BE2C (cell line): ENCODE results near the gene SH3RF2.

Source experiments
- DNase-seq: peaks from one replicate; pipeline ENCODE4 v3.0.0-alpha.2; 2020
- H3K27me3 ChIP-seq: fragments of 250-450 bp; sonication (Bioruptor Pico); 2 replicates; pipeline ENCODE4 v1.5.1; 2020; ENCODE audit warnings: mild to moderate bottlenecking
- H3K36me3 ChIP-seq: fragments of 250-450 bp; sonication (Bioruptor Pico); 2 replicates; pipeline ENCODE4 v1.5.1; 2020; ENCODE audit warnings: mild to moderate bottlenecking
- H3K4me1 ChIP-seq: fragments of 250-450 bp; sonication (Bioruptor Pico); 2 replicates; pipeline ENCODE4 v1.5.1; 2020
- H3K4me3 ChIP-seq: 2 replicates; pipeline ENCODE4 v1.5.1; 2011; ENCODE audit warnings: low read depth, low read length
- H3K9me3 ChIP-seq: fragments of 250-450 bp; sonication (Bioruptor Pico); 2 replicates; pipeline ENCODE4 v1.5.1; 2020
- CTCF ChIP-seq: IDR thresholded peaks from 2 replicates; pipeline ENCODE4 v1.5.1; 2012; ENCODE audit warnings: mild to moderate bottlenecking, low read depth, low read length

SH3RF2 gene

GRCh38 chr5:146078566-146078965 lies 142.2 kb downstream of the SH3RF2 start:
- no peaks in the 10 kb centered on the region for H3K4me1 ChIP-seq
- no peak overlapping the region for H3K4me3 ChIP-seq
- TF ChIP-seq CTCF = no peak
- peaks cover 8% of the 10 kb centered on the region for H3K27me3 ChIP-seq
- H3K36me3 ChIP-seq = no peaks in the 10 kb centered on the region
- no peaks in the 10 kb centered on the region for H3K9me3 ChIP-seq
- no peak for DNase-seq

GRCh38 chr5:146079695-146080373 lies 143.5 kb downstream of the SH3RF2 start:
- Histone ChIP-seq H3K4me3 (no peak overlapping the region), H3K9me3 (no peaks in the 10 kb centered on the region), H3K36me3 (no peaks in the 10 kb centered on the region), H3K4me1 (no peaks in the 10 kb centered on the region), H3K27me3 (peaks cover 8% of the 10 kb centered on the region)
- no peak for TF ChIP-seq CTCF
- no peak for DNase-seq

GRCh38 chr5:146081556-146081955 lies 145.2 kb downstream of the SH3RF2 start:
- Histone ChIP-seq H3K36me3 (no peaks in the 10 kb centered on the region), H3K4me3 (no peak overlapping the region), H3K27me3 (peaks cover 8% of the 10 kb centered on the region), H3K4me1 (no peaks in the 10 kb centered on the region), H3K9me3 (no peaks in the 10 kb centered on the region)
- DNase-seq = no peak
- no peak for TF ChIP-seq CTCF

GRCh38 chr5:146082798-146083197 lies 146.4 kb downstream of the SH3RF2 start:
- DNase-seq = no peak

GRCh38 chr5:146084376-146084775 lies 148.0 kb downstream of the SH3RF2 start:
- H3K4me1 ChIP-seq = no peaks in the 10 kb centered on the region
- H3K36me3 ChIP-seq = no peaks in the 10 kb centered on the region
- no peak for DNase-seq
- H3K27me3 ChIP-seq = peaks cover 2% of the 10 kb centered on the region; the same call in 1 of the 2 replicates
- no peak overlapping the region for H3K4me3 ChIP-seq
- TF ChIP-seq CTCF = no peak
- H3K9me3 ChIP-seq = no peaks in the 10 kb centered on the region

More at GRCh38 chr5:146082798-146083197, 146.4 kb downstream of the SH3RF2 start:
- no peaks in the 10 kb centered on the region for H3K36me3 ChIP-seq
- H3K27me3 ChIP-seq = peaks cover 8% of the 10 kb centered on the region
- H3K9me3 ChIP-seq = no peaks in the 10 kb centered on the region
- no peaks in the 10 kb centered on the region for H3K4me1 ChIP-seq
- TF ChIP-seq CTCF = no peak
- no peak overlapping the region for H3K4me3 ChIP-seq

- Histone ChIP-seq H3K27me3 (0 out of 2 replicates have a peak, but pooled peaks cover 2% of the 10 kb centered on the region), H3K4me3 (no peak overlapping the region), H3K4me1 (no peaks in the 10 kb centered on the region), H3K36me3 (no peaks in the 10 kb centered on the region), H3K9me3 (no peaks in the 10 kb centered on the region)
- TF ChIP-seq CTCF = no peak
- DNase-seq = no peak
Observed at GRCh38 chr5:146088098-146088497, 151.7 kb downstream of the SH3RF2 start.
